GM19395 (cell line): Measurements from ENCODE around the gene FREM2.

ENCODE experiments used
- ATAC-seq: cut with Tn5 transposase; IDR thresholded peaks from one replicate; pipeline ENCODE4 v1.9.1; 2021; ENCODE audit warnings: mild to moderate bottlenecking, moderate library complexity; ENCODE audit not compliant: unreplicated experiment

FREM2 gene

DNA sequence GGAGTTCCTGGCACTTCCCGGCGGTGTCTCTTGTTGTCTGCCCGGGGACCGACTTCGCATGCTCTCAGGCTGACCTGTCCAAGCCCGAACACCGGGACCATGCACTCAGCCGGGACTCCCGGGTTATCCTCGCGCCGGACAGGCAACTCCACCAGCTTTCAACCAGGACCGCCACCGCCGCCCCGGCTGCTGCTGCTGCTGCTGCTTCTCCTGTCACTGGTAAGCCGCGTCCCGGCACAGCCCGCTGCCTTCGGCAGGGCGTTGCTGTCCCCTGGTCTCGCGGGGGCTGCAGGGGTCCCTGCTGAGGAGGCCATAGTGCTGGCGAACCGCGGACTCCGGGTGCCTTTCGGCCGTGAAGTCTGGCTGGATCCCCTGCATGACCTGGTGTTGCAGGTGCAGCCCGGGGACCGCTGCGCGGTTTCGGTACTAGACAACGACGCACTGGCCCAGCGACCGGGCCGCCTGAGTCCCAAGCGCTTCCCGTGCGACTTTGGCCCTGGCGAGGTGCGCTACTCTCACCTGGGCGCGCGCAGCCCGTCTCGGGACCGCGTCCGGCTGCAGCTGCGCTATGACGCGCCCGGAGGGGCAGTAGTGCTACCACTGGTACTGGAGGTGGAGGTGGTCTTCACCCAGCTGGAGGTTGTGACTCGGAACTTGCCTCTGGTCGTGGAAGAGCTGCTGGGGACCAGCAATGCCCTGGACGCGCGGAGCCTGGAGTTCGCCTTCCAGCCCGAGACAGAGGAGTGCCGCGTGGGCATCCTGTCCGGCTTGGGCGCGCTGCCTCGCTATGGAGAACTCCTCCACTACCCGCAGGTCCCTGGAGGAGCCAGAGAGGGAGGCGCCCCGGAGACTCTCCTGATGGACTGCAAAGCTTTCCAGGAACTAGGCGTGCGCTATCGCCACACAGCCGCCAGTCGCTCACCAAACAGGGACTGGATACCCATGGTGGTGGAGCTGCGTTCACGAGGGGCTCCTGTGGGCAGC is 661 bp downstream of the FREM2 start:
- ATAC-seq, result no peak

DNA sequence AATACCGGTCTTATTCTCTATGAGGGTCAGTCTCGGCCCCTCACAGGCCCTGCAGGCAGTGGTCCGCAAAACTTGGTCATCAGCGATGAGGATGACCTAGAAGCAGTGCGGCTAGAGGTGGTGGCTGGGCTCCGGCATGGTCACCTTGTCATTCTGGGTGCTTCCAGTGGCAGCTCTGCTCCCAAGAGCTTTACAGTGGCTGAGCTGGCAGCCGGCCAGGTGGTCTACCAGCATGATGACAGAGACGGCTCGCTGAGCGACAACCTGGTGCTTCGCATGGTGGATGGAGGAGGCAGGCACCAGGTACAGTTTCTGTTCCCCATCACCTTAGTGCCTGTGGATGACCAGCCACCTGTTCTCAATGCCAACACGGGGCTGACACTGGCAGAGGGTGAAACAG is 1.8 kb downstream of the FREM2 start:
- no peak for ATAC-seq

DNA sequence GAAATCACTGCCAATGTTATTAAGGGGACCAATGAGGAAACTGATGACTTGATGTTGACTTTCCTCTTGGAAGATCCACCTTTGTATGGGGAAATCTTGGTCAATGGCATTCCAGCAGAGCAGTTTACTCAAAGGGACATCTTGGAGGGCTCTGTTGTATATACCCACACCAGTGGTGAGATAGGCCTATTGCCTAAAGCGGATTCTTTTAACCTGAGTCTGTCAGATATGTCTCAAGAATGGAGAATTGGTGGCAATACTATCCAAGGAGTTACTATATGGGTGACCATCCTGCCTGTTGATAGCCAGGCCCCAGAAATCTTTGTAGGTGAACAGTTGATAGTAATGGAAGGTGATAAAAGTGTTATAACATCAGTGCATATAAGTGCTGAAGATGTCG is 3.4 kb downstream of the FREM2 start:
- no peak for ATAC-seq

DNA sequence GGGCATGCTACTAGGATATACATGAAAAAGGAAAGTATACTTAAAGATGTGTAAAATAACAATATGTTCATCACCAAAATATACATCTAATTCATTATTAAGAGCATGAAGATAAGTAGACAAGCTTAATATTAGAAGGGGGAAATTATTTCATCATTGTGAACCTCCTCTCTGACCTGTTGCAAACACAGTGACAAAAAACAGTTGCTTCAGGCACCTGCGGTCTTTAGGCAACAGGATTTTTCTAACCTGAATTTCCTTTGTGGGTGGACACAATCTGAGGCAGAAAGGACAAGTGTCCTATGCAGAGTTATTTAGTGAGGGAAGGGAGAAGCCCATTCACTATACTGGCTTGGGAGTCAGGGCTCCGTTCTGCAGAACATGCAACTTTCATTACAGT is 6.3 kb downstream of the FREM2 start:
- no peak for ATAC-seq

DNA sequence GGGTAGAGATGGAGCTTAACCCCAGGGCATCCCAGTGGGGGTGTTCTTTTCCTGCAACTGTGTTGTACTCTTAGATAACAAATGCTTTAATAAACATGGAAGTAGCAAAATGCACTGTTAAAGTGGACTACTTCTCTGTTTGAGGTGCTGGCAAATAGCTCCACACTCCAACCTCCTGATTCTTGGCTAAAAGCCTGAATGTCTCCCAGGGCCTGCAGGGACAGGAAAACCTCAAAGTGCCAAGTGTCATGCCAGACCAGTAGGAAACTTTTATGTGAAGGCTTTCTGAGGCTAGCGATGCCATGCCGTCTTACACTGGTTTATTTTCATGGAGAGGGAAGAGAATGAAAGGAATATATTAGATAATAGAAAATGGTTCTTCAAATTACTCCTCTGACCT is 6.8 kb downstream of the FREM2 start:
- no peak for ATAC-seq

GRCh38 chr13:38697197-38697596 is 10.3 kb downstream of the FREM2 start:
- no peak for ATAC-seq

DNA sequence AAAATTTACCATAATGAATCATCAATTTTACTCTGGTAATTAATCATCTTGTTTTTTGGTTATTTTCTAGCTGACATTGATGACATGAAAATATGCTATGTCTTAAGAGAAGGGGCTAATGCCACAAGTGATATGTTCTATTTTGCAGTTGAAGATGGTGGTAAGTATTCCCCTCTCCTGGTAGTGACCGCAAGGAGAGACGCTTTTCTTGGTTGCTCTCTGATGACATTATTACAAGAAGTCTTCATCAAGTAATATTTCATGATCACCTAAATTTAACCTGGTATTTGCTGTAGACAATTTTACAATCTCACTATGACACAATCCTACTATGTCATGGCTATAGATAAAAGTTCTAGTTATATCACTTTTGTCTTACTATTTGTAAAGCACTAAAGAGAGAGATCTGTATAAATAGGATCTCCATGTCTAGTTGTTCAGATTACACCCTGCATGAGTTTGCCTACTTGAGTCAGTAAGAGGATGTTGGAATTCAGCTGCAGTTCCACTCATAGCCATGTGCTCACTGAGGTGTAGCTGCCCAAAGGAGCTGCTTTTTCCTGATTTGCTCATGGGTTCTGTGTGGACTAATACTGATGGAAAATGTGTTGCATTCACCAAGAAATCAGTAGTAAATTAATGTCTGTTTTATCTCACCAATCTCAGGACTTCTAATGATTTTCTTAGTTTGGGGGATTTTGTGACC is 10.9 kb downstream of the FREM2 start:
- ATAC-seq, result no peak

GRCh38 chr13:38700051-38700450 is 13.2 kb downstream of the FREM2 start:
- no peak for ATAC-seq

- no peak for ATAC-seq
These were observed 15.8 kb downstream of the FREM2 start for GRCh38 chr13:38702669-38703068.

- no peak for ATAC-seq
These were observed 16.4 kb downstream of the FREM2 start for GRCh38 chr13:38703255-38703654.

DNA sequence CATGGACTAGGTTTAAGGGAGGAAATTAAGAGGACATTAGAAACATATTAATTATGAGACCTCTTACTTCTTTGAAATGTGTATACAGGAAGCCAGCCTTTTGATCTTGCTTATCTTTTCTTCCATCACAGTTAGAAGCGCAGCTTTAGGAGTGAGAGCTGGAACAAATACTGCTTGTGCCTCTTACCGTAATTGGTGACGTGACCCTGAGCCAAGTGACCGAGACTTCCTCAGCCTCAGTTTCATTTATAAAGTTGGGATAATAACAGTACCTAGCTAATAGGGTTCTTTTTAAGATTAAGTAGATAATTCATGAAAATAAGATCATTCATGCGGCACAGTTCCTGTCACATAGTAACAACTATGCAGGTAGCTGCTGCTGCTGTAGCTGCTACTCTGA is 18.5 kb downstream of the FREM2 start:
- no peak for ATAC-seq

- ATAC-seq, result no peak
These were observed 20.6 kb downstream of the FREM2 start for GRCh38 chr13:38707460-38707859.

- no peak for ATAC-seq
These were observed 26.2 kb downstream of the FREM2 start for GRCh38 chr13:38713046-38713445.

DNA sequence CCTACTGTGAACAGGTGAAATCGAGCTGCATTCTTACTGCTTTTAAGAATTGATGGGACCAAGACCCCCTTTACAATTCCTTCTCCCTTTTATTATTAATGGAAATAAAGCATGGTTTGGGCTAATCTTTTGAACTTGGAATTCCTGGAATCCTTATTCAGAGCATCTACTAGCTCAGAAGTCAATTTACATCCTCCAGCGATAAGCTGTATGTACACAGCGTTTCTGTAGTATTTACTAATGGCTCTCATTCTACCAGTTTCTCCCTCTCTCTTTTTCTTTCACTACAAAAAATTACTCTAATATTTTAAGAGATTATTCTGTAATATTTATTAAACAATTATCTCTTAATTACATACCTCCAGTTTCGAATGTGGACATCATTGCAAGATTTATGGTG is 31.5 kb downstream of the FREM2 start:
- no peak for ATAC-seq

- no peak for ATAC-seq
These were observed 43.5 kb downstream of the FREM2 start for GRCh38 chr13:38730332-38730731.

DNA sequence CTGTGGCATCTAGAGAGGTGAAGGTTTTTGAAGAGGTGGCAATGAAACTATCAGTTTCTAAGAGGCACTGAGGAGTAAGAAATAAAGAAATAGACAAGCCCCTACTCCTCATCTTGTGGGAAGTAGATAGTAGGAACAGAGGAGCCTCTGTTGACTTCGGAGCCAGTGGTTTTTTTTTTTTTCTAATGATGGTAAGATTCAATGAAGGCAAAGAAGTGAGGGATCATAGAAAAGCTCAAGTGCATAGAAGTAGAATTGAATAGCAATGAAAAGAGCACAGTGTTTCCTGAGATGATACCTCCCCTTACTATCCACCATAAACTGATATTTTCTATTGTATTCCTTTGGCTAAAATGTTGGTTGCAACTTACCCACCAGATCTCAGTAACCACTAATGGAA is 46.3 kb downstream of the FREM2 start:
- ATAC-seq, result no peak

- ATAC-seq, result no peak
These were observed 49.0 kb downstream of the FREM2 start for GRCh38 chr13:38735665-38736440.

GRCh38 chr13:38743466-38743865 is 56.6 kb downstream of the FREM2 start:
- no peak for ATAC-seq

DNA sequence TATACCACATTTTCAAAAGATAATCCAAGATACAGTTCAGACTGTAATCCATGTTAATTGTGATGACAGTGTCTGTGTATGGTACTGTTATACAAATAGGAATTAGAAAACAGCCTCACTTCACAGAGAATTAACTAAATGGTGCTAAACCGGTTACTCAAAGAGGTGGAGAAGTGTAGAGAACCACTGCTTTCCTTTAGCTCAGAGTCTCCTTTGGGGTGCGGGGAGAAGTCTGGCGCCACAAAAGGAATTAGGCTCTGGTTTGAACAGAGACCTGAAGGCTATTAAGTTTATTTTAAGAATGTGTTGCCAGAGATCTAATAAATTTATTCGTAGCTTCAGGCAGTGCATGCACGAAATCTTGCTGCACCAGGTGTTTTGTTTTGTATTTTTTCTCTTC is 65.8 kb downstream of the FREM2 start:
- no peak for ATAC-seq

GRCh38 chr13:38753878-38754277 is 67.0 kb downstream of the FREM2 start:
- no peak for ATAC-seq

DNA sequence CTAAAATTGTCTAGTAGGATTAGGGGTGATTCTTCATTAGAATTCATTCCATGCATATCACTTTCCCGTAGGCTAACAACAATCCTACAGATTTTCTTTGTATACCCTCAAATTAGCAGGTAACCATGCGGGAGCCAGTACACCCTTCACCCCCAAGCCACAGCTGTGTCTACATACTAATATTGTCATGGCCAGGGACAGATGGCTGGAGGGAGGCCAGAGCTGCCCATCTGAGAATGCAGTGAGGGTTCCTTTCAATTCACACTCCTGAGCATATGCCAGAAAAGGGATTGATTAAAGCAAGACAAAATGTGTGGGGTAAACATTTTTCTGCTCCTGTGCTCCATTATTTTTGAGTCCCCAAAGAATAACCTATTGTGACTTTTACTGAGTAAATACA is 68.9 kb downstream of the FREM2 start:
- ATAC-seq, result no peak
